Activated CD8-positive, alpha-beta memory T cell treated with anti-CD3 and anti-CD28 coated beads for 36 hours (primary cell): ENCODE data around the gene ATG4C. TPM values are rescaled to one million over a fixed set of nuclear protein-coding genes. Genes with fewer than 3 reads are reported as not detected.

Experiments used
- CTCF ChIA-PET: fragments of 350-600 bp; sonication (Branson Sonifier 250); formaldehyde crosslinking; loops from one replicate; lab custom pipeline; 2021; ENCODE audit warnings: antibody characterized with exemption; lab: Charles Lee
- POLR2A ChIA-PET: fragments of 350-600 bp; sonication (Branson Sonifier 250); formaldehyde crosslinking; loops from one replicate; lab custom pipeline; 2021; ENCODE audit warnings: antibody characterized with exemption; lab: Charles Lee
- total RNA-seq, 2 experiments: library from RNA; stranded (reverse); gene quantifications; one replicate each; pipeline ENCODE4 v1.2.3, GENCODE V29; 2021

Gene ATG4C
- total RNA-seq, 2 experiments from 2014 or later = 18.0 to 18.7 TPM

GRCh38 chr1:62832276-62832675 lies 48.3 kb downstream of the ATG4C start:
- CTCF ChIA-PET = interaction anchor here (0.6 kb wide), 1 partner anchor 10 kb away, joined by 3 read pairs; no protein-coding TSS in a partner anchor
- POLR2A ChIA-PET = no interaction called here

DNA sequence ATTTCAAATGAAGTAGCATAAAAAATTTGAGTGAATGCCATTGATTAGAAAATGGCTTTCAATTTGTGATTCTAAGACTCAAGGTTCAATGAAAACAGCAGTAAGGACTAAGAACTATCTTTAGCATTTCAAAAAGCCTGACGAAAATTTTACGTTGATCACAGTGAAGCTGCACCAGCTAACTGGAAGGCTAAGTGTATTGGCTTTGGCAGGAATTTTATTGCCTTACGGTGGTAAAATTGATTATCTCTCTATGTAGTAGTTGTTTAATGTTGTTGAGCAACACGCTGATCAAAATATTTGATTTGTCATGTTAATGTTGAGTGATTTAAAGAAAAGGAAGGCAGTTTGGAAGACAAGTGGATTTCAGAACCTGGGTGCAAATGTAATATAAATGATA lies 49.6 kb downstream of the ATG4C start:
- CTCF ChIA-PET = interaction anchor here (1.4 kb wide), 1 partner anchor 8 kb away, joined by 3 read pairs; no protein-coding TSS in a partner anchor
- POLR2A ChIA-PET = no interaction called here

DNA sequence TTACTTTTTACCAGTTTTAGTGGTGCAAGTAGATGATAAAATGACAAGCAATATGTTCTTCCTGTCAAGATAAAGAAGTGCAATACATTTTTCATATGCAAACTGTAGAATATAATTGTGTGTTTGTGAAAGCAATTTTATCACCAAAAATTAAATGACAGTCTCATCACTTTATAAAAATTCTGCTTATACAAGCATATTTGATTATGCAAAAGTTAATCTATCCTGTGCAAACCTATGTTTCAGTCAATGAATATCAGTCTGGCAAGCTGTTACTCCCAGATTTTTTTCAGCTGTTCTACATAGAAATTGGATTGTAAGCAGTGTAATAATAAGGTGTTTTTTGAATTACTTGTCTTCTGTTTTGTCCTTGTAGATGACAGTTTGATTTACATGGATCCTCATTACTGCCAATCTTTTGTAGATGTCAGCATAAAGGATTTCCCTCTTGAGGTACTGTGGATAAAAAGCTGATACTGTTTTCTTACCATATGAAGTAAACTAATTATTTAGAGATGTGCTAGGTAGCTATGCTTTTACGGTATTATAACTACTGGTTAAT lies 50.5 kb downstream of the ATG4C start:
- CTCF ChIA-PET = interaction anchor here (1.4 kb wide), 1 partner anchor 8 kb away, joined by 3 read pairs; no protein-coding TSS in a partner anchor
- POLR2A ChIA-PET = no interaction called here

DNA sequence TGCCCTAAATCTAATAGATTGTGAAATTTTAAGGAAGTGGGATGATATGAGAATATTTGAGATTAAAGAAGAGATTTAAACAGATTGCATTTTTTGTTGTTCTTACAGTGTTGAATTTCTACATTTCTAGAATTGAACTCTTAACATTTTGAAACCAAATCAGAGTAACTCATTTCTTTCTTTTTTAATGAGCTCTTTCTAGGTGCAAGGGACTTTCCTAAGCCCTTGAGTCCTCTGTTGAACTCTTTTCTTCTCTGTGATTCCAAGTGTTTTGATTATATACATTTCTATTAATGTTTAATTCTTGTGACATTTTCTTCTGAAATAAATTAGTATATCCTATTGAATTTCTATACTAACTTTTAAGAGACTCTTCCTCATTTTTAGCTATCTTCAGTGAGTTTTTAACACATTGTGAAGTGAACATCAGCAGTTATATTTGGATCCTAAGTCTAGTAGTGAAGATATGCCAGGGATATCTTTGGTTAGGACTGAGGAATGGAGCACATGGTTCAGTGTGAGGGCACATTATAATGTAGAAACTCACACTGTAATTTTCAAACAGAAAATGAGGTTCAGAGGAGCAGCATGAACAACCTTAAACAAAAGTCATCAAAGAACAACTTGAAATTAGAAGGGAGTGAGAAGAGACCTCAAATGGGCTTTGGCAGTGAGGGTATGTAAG lies 53.1 kb downstream of the ATG4C start:
- POLR2A ChIA-PET = no interaction called here
- CTCF ChIA-PET = no interaction called here

- POLR2A ChIA-PET = no interaction called here
- CTCF ChIA-PET = no interaction called here
Observed at GRCh38 chr1:62840555-62840954, 56.6 kb downstream of the ATG4C start.

- ChIA-PET POLR2A (no interaction called here), CTCF (interaction anchor here (0.6 to 1.1 kb wide), 4 partner anchors 8 to 145 kb away, joined by 3 read pairs; no protein-coding TSS in a partner anchor)
Observed at GRCh38 chr1:62841587-62842169, 57.7 kb downstream of the ATG4C start.

DNA sequence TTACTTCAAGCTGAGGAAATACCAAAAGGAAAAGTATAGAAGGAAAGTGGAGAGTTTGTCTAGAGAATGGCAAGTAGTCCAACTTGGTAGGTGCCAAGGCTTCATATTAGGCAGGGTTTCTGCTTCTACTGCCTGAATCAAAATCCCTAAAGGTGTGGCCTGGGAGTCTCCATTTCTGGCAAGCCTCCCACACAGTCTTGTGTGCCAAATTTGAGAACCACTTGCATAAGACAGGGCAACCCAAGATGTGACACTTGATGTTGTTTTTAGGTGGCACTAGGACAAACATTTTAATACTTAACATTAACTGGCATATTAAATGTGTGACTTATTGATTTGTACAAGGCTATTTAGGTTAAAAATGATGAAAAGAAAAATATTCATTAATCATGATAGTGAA lies 60.1 kb downstream of the ATG4C start:
- POLR2A ChIA-PET = no interaction called here
- CTCF ChIA-PET = no interaction called here

DNA sequence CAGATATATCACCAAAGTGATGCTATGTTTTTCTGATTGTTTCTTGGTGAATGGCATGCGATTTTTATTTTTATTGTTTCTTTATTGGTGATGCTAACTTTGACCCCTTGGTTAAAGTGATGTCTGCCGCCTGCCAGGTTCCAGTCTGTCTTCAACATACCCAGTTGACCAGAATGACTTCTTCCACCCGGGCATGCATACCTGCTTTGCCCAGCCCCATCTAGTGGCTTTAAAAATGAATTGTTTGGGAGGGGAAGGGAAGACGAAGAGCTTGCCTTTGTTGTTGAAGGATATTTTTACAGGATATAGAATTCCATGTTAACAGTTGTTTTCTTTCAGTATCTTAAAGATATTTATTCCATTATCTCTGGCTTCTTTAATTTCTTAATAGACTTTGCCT lies 65.1 kb downstream of the ATG4C start:
- POLR2A ChIA-PET = no interaction called here
- CTCF ChIA-PET = no interaction called here

GRCh38 chr1:62852253-62852652 lies 68.3 kb downstream of the ATG4C start:
- ChIA-PET CTCF (no interaction called here), POLR2A (no interaction called here)

- CTCF ChIA-PET = no interaction called here
- POLR2A ChIA-PET = no interaction called here
Observed at GRCh38 chr1:62856960-62857359, 73.0 kb downstream of the ATG4C start.

- ChIA-PET CTCF (no interaction called here), POLR2A (no interaction called here)
Observed at GRCh38 chr1:62869217-62869754, 85.4 kb downstream of the ATG4C start.

DNA sequence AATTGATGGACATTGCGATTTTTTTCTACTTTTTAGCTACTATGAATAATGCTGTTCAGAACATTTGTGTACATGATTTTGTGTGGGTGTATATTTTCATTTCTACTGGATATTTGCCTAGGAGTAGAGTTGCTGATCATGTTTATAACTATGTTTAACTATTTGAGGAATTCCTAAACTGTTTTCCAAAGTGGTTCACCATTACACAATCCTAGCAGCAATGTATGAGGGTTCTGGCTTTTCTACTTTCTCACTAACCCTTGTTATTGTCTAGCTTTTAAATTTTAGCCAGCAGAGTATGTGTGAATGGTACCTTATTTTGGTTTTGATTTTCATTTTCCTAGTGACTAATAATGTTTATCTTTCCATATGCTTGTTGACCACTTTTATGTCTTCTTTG lies 86.2 kb downstream of the ATG4C start:
- POLR2A ChIA-PET = no interaction called here
- CTCF ChIA-PET = no interaction called here

- CTCF ChIA-PET = no interaction called here
Observed at GRCh38 chr1:62875676-62876075, 91.7 kb downstream of the ATG4C start.

GRCh38 chr1:62876535-62876934 lies 92.6 kb downstream of the ATG4C start:
- ChIA-PET CTCF (no interaction called here), POLR2A (no interaction called here)

More at GRCh38 chr1:62875676-62876075, 91.7 kb downstream of the ATG4C start:
- POLR2A ChIA-PET = no interaction called here

DNA sequence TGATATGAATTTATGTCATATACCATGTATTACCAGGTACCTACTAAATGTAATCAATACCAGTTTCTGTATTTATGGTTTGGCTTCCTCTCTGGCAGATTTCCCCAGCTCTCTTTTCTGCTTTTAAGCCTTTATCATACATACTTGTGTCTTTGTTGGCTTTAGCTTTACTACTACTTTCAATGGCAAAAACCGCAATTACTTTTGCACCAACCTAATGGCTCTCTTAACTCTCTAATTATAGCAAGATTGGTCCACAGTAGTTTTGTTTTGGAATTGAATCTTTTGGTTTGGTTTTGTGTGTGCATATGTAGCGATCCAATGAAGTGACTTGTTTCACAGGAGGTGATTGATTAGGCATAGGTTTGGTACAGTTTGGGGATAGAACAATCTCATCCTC lies 93.6 kb downstream of the ATG4C start:
- CTCF ChIA-PET = no interaction called here

DNA sequence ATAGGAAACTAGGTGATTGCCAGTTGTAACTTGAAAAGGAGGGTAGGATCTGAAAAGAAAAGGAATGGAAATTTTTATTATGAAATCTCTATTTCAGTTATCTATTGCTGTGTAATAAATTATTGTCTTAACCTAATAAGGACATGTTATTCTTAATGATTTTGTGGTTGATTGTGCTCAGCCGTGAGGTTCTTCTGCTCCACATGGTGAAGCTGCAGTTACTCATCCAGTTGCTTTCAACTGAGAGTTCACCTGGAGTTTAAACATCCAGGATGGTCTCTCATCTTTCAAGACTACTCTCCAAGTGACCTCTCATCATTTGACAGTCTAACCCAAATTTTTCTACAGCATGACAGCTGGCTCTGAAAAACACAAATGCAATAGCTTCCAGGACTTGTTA lies 96.0 kb downstream of the ATG4C start:
- CTCF ChIA-PET = no interaction called here
- POLR2A ChIA-PET = no interaction called here

More for the DNA sequence above, 93.6 kb downstream of the ATG4C start:
- POLR2A ChIA-PET = no interaction called here

- CTCF ChIA-PET = no interaction called here
- POLR2A ChIA-PET = no interaction called here
Observed at GRCh38 chr1:62882201-62883104, 98.5 kb downstream of the ATG4C start.

- POLR2A ChIA-PET = no interaction called here
Observed at GRCh38 chr1:62884156-62884740, 100.3 kb downstream of the ATG4C start.

More at GRCh38 chr1:62884156-62884740, 100.3 kb downstream of the ATG4C start:
- CTCF ChIA-PET = no interaction called here
